CD4-positive, alpha-beta T cell (primary cell): ENCODE measurements around the gene SLC38A10. TPM values are rescaled to one million over a fixed set of nuclear protein-coding genes. Genes with fewer than 3 reads are reported as not detected.

ENCODE experiments used
- ATAC-seq: fragments of 200-7000 bp; cut with Tn5 transposase; one replicate; pipeline ENCODE4 v1.10.0; 2022; ENCODE audit warnings: mild to moderate bottlenecking; ENCODE audit not compliant: poor library complexity
- CTCF ChIA-PET: fragments of 350-600 bp; sonication (Branson Sonifier 250); formaldehyde crosslinking; loops from one replicate; lab custom pipeline; 2021; ENCODE audit warnings: antibody characterized with exemption, inconsistent platforms; lab: Charles Lee
- POLR2A ChIA-PET: fragments of 350-600 bp; sonication (Branson Sonifier 250); formaldehyde crosslinking; loops from one replicate; lab custom pipeline; 2021; ENCODE audit warnings: antibody characterized with exemption, inconsistent platforms; lab: Charles Lee
- DNase-seq, 14 experiments: peaks; one replicate each; pipeline ENCODE4 v3.0.0-alpha.2; 2013 to 2020; ENCODE audit warnings: mixed read lengths in 2 of 14
- H3K27ac ChIP-seq, 2 donors: one replicate each; pipeline versions ENCODE4 v1.5.1 to v1.7.0; 2013; ENCODE audit warnings: low read length in 2 of 2, low read depth in 1 of 2, mild to moderate bottlenecking in 1 of 2
- H3K27me3 ChIP-seq, 2 experiments: 1 replicate in 1 of 2; 2 replicates in 1 of 2; pipeline versions ENCODE4 v1.6.1 to v1.7.0; 2013; ENCODE audit warnings: low read length in 2 of 2, control low read depth in 1 of 2, mild to moderate bottlenecking in 1 of 2, moderate library complexity in 1 of 2; ENCODE audit not compliant: insufficient read depth in 2 of 2, control insufficient read depth in 1 of 2
- H3K36me3 ChIP-seq: one replicate; pipeline ENCODE4 v1.6.1; 2013; ENCODE audit warnings: low read length, control low read depth; ENCODE audit not compliant: insufficient read depth
- H3K4me1 ChIP-seq: one replicate; pipeline ENCODE4 v1.6.1; 2013; ENCODE audit warnings: low read length, control low read depth; ENCODE audit not compliant: insufficient read depth
- H3K4me3 ChIP-seq: one replicate; pipeline ENCODE4 v1.5.1; 2013; ENCODE audit warnings: mild to moderate bottlenecking, low read length, moderate library complexity
- H3K9me3 ChIP-seq, 2 experiments: 1 replicate in 1 of 2; 2 replicates in 1 of 2; pipeline versions ENCODE4 v1.6.1 to v1.7.0; 2013; ENCODE audit warnings: low read length in 2 of 2, mild to moderate bottlenecking in 2 of 2, control low read depth in 1 of 2, moderate library complexity in 1 of 2; ENCODE audit not compliant: control insufficient read depth in 1 of 2, insufficient read depth in 1 of 2
- H3K27ac Mint-ChIP-seq: one replicate; pipeline ENCODE4 v1.8.0; 2020; ENCODE audit warnings: mixed read lengths
- H3K27me3 Mint-ChIP-seq: one replicate; pipeline ENCODE4 v1.8.0; 2021; ENCODE audit warnings: mixed read lengths
- H3K36me3 Mint-ChIP-seq: one replicate; pipeline ENCODE4 v1.8.0; 2021; ENCODE audit warnings: low read depth, mixed read lengths
- H3K4me1 Mint-ChIP-seq: one replicate; pipeline ENCODE4 v1.8.0; 2021; ENCODE audit warnings: low read depth, mixed read lengths
- H3K4me3 Mint-ChIP-seq: one replicate; pipeline ENCODE4 v1.8.0; 2020; ENCODE audit warnings: mild to moderate bottlenecking, mixed read lengths
- H3K9me3 Mint-ChIP-seq: one replicate; pipeline ENCODE4 v1.8.0; 2020; ENCODE audit warnings: mixed read lengths
- CTCF ChIP-seq: fragments of 200-600 bp; IDR thresholded peaks from one replicate; pipeline ENCODE4 v1.8.0; 2022; ENCODE audit warnings: antibody characterized with exemption, mild to moderate bottlenecking
- intact Hi-C, 2 experiments: fragments of 100-400 bp; cut with DNase I in 1 of 2; cut with micrococcal nuclease in 1 of 2; formaldehyde crosslinking; loops; one replicate each; pipeline versions ENCODE4 v1.15.1 to v1.9.0; 2023 to 2025; cut with DNase I, micrococcal nuclease
- total RNA-seq, 174 experiments: library from RNA in 2 of 174; stranded (reverse) in 2 of 174; gene quantifications; one replicate each; pipeline ENCODE4 v1.2.3 and lab custom pipeline; 2021 to 2026

Gene SLC38A10
- total RNA-seq, 2 experiments from 2014 or later = 22.8 to 26.4 TPM

DNA sequence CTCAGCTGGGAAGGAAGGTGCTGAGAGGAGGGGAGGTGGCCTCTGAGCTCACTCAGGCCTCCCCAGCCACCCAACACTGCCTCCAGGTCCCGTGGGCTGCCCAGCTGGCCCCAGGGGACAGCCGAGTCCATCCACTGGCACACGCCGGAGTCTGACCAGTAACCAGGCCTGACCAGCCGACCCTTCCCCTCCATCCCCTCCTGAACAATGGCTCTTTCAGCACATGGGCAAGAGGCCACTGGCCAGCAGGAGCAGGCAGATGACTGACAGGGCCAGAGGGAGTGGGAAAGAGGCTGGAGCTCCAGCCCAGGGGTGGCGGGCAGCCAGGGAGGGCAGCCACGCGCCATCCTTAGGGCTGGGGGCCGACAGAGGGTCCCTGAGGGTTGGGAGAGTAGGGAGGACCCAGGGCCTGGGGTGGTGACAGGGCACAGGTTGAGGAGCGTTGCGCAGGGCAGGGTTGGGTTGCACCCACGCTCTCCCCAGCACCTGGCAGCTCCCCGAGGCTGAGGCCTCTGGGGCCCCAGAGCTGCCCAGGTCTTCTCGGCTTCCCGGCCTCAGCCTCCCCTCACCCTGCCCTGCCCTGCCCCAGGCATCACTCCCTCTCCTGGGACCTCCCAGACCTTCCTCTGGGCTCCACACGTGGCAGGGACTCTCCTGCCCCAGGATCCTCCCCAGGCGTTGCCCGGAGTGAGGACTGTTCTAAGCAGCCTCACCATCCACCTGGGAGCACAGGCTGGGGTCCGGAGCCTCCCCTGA is 20.2 kb upstream of the SLC38A10 start:
- Histone ChIP-seq H3K4me3 (no peak overlapping the region), H3K9me3 (peaks cover 0 to 18% of the 10 kb centered on the region in 2 experiments), H3K27me3 (peaks cover under 1 to 11% of the 10 kb centered on the region in 2 experiments), H3K36me3 (no peaks in the 10 kb centered on the region), H3K4me1 (no peaks in the 10 kb centered on the region), H3K27ac (no peak overlapping the region)
- ATAC-seq (no peak), DNase-seq (no peak)
- TF ChIP-seq CTCF = no peak
- Mint-ChIP-seq H3K27me3 (peaks cover 7% of the 10 kb centered on the region), H3K36me3 (no peaks in the 10 kb centered on the region), H3K4me3 (no peak overlapping the region), H3K4me1 (no peaks in the 10 kb centered on the region), H3K27ac (no peak overlapping the region), H3K9me3 (no peaks in the 10 kb centered on the region)
- ChIA-PET CTCF (no interaction called here), POLR2A (no interaction called here)
- intact Hi-C loops = no loop called here

DNA sequence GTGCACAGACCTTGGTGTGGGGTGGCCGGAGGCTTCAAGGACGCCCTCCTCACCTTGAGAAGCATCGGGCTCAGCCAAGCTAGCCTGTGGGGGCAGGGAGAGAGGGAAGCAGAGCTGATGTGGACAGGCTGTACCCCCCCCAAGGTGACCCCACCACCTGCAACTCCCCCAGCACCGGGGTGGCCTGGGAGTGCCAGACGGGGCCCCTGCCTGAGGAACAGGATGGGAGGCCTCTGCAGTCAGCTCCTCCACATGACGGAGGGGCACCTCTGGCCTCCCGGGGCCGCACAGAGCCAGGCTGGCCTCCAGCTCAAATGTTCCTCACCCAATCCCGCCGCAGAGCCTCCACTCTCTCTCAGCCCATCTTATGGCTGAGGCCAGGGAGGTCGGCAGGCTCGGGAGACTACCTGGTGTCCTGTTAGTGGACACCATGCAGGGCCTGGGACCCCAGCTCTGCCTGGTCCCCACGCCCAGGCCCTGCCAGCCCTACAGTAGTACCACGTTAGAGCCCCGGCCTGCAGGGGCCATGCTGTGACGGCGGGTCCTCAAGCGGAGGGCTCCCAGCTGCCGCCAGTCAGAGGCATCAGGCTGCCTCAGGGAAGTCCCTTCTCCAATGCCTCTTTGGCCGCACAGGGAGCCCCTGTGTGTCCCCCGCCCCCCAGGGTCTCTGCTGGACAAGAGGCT is 19.4 kb upstream of the SLC38A10 start:
- intact Hi-C loops = no loop called here

DNA sequence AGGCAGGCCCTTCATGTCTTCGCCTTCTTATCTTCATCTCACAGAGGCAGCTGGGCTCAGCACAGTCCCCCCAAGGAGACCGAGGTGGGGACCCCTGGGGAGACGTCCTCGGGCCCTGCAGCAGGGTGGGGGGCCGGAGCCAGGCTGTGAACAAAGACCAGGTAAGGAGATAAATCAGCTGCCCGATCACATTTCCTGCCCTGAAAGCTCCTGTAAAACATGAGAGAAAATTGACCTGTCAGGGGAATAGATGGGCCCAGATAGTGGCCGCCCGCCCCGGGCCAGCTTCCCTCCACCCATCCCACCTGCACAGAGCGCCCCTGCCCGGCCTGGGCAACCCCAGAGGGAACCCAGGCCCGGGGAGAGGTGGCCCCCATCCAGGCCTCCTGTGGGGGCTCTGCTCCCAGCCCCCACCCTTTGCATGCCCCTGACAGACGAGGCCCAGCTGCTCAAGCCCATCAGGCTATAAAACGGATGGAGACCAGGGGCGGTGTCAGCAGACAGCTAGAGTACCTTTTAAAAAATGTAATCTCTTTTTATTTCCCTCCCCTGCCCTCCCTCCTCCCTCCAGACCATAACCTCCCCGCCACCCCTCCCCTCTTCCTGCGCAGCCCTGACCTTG is 18.8 kb upstream of the SLC38A10 start:
- peaks cover 14% of the 10 kb centered on the region for H3K27me3 Mint-ChIP-seq
- ATAC-seq (no peak), DNase-seq (no peak)
- H3K9me3 Mint-ChIP-seq = no peaks in the 10 kb centered on the region
- H3K4me3 ChIP-seq = no peak overlapping the region
- H3K36me3 ChIP-seq = no peaks in the 10 kb centered on the region
- TF ChIP-seq CTCF = no peak
- peaks cover 4% of the 10 kb centered on the region for H3K4me1 Mint-ChIP-seq
- peaks cover 3 to 22% of the 10 kb centered on the region in 2 experiments for H3K27me3 ChIP-seq
- intact Hi-C loops = no loop called here
- no peaks in the 10 kb centered on the region for H3K36me3 Mint-ChIP-seq
- POLR2A ChIA-PET = no interaction called here
- no peak overlapping the region for H3K27ac Mint-ChIP-seq
- H3K27ac ChIP-seq = no peak overlapping the region
- H3K4me3 Mint-ChIP-seq = no peak overlapping the region
- H3K4me1 ChIP-seq = peaks cover 9% of the 10 kb centered on the region
- peaks cover 0 to 23% of the 10 kb centered on the region in 2 experiments for H3K9me3 ChIP-seq
- CTCF ChIA-PET = no interaction called here

More for the DNA sequence above, 19.4 kb upstream of the SLC38A10 start:
- Histone ChIP-seq H3K36me3 (no peaks in the 10 kb centered on the region), H3K4me3 (no peak overlapping the region), H3K4me1 (peaks cover 3% of the 10 kb centered on the region), H3K27me3 (peaks cover 3 to 17% of the 10 kb centered on the region in 2 experiments), H3K27ac (no peak overlapping the region), H3K9me3 (peaks cover 0 to 23% of the 10 kb centered on the region in 2 experiments)
- Mint-ChIP-seq H3K4me3 (no peak overlapping the region), H3K4me1 (no peaks in the 10 kb centered on the region), H3K36me3 (no peaks in the 10 kb centered on the region), H3K27me3 (peaks cover 7% of the 10 kb centered on the region), H3K9me3 (no peaks in the 10 kb centered on the region), H3K27ac (no peak overlapping the region)
- no peak for DNase-seq
- ChIA-PET CTCF (no interaction called here), POLR2A (no interaction called here)
- no peak for ATAC-seq
- TF ChIP-seq CTCF = no peak
